Testis (tissue), 2 donors: ENCODE data around the gene KCNJ18.
"Not testable (repeated sequence)": the region's sequence is repeated elsewhere in the genome, so short reads cannot be mapped to it uniquely, and the experiment has no call there.

Experiments used
- CTCF ChIP-seq, 3 experiments: fragments of 450-650 bp in 2 of 3; fragments of 200-600 bp in 1 of 3; sonication (generic) in 1 of 3; IDR thresholded peaks; one replicate each; pipeline ENCODE4 v1.5.1; 2016 to 2019; ENCODE audit warnings: antibody characterized with exemption in 3 of 3, mild to moderate bottlenecking in 2 of 3, moderate library complexity in 1 of 3
- POLR2A ChIP-seq: fragments of 450-650 bp; IDR thresholded peaks from one replicate; pipeline ENCODE4 v1.6.1; 2017; ENCODE audit warnings: antibody characterized with exemption, mild to moderate bottlenecking, moderate library complexity

DNA sequence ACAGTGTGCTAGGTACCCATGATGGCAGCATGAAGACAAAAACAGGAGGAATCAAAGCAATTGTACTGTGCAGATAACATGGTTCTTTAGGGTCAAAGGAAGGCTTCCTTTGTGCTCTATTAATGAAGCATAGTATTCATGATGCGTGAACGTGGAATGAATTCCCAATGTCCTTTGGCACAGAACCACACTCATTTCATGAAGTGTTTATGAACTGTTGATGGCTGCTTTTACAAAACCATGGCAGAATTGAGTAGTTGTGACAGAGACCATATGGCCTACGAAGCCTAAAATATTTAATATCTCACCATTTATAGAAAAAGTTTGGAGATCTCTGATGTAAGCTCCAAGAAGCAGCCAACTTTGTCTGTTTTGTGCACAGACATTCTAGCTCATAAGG is 22.4 kb downstream of the KCNJ18 start:
- not testable (repeated sequence) for TF ChIP-seq CTCF (IDR thresholded peaks at IDR 0.05); POLR2A
